CD4-positive, alpha-beta T cell treated with Interleukin-15 for 4 hours (primary cell): Measurements from ENCODE around the gene OR3A2.
"Not testable (repeated sequence)": the region's sequence is repeated elsewhere in the genome, so short reads cannot be mapped to it uniquely, and the experiment has no call there.

Experiments
- DNase-seq: peaks from one replicate; pipeline ENCODE4 v3.0.0-alpha.2; 2020; ENCODE audit warnings: low spot score

Gene OR3A2

GRCh38 chr17:3293548-3293947 is 92.6 kb downstream of the OR3A2 start:
- not testable (repeated sequence) for DNase-seq

GRCh38 chr17:3282901-3283300 is 103.2 kb downstream of the OR3A2 start:
- no peak for DNase-seq

GRCh38 chr17:3276126-3276525 is 110.0 kb downstream of the OR3A2 start:
- DNase-seq: no peak

GRCh38 chr17:3271072-3271848 is 114.8 kb downstream of the OR3A2 start:
- no peak for DNase-seq

- DNase-seq: no peak
Observed at GRCh38 chr17:3260600-3260999, 125.5 kb downstream of the OR3A2 start.

GRCh38 chr17:3260163-3260562 is 125.9 kb downstream of the OR3A2 start:
- DNase-seq: no peak

- no peak for DNase-seq
Observed at GRCh38 chr17:3256575-3256974, 129.5 kb downstream of the OR3A2 start.

- DNase-seq: not testable (repeated sequence)
Observed at GRCh38 chr17:3249013-3249412, 137.1 kb downstream of the OR3A2 start.

GRCh38 chr17:3244841-3245240 is 141.3 kb downstream of the OR3A2 start:
- not testable (repeated sequence) for DNase-seq

GRCh38 chr17:3241044-3241443 is 145.1 kb downstream of the OR3A2 start:
- not testable (repeated sequence) for DNase-seq

GRCh38 chr17:3238685-3239084 is 147.4 kb downstream of the OR3A2 start:
- DNase-seq: not testable (repeated sequence)

GRCh38 chr17:3232300-3232699 is 153.8 kb downstream of the OR3A2 start:
- not testable (repeated sequence) for DNase-seq
